IPS DF 4.7 (cell line): Measurements from ENCODE around the gene RAB23.

Experiments used
- DNase-seq: peaks from one replicate; pipeline ENCODE4 v3.0.0-alpha.2; 2013; ENCODE audit warnings: low spot score; ENCODE audit errors: extremely low read depth

The RAB23 gene

GRCh38 chr6:57221936-57222742 is at the start of gene RAB23:
RAB23 (minus strand) TSS chr6:57222307; CDS start chr6:57210380, 11,927 bp downstream.
- peak; percentile 49 for DNase-seq

- DNase-seq = no peak
Observed at GRCh38 chr6:57268294-57268640, 46.2 kb upstream of the RAB23 start.

GRCh38 chr6:57267586-57268293 is 45.6 kb upstream of the RAB23 start:
- no peak for DNase-seq

GRCh38 chr6:57265755-57266221 is 43.7 kb upstream of the RAB23 start:
- no peak for DNase-seq

GRCh38 chr6:57263739-57264138 is 41.6 kb upstream of the RAB23 start:
- DNase-seq = no peak

GRCh38 chr6:57262901-57263694 is 41.0 kb upstream of the RAB23 start:
- no peak for DNase-seq

- no peak for DNase-seq
Observed at GRCh38 chr6:57262488-57262887, 40.4 kb upstream of the RAB23 start.

GRCh38 chr6:57261926-57262325 is 39.8 kb upstream of the RAB23 start:
- DNase-seq = no peak

- DNase-seq = no peak
Observed at GRCh38 chr6:57259064-57259463, 37.0 kb upstream of the RAB23 start.

- DNase-seq = no peak
Observed at GRCh38 chr6:57257911-57258541, 35.9 kb upstream of the RAB23 start.

GRCh38 chr6:57256541-57256940 is 34.4 kb upstream of the RAB23 start:
- no peak for DNase-seq

GRCh38 chr6:57255451-57256169 is 33.5 kb upstream of the RAB23 start:
- DNase-seq = no peak

- DNase-seq = no peak
Observed at GRCh38 chr6:57254055-57254717, 32.1 kb upstream of the RAB23 start.

- no peak for DNase-seq
Observed at GRCh38 chr6:57252975-57253374, 30.9 kb upstream of the RAB23 start.

- DNase-seq = no peak
Observed at GRCh38 chr6:57252137-57252536, 30.0 kb upstream of the RAB23 start.

- no peak for DNase-seq
Observed at GRCh38 chr6:57250348-57250747, 28.2 kb upstream of the RAB23 start.

GRCh38 chr6:57248311-57248895 is 26.3 kb upstream of the RAB23 start:
- no peak for DNase-seq

- no peak for DNase-seq
Observed at GRCh38 chr6:57247603-57248002, 25.5 kb upstream of the RAB23 start.

GRCh38 chr6:57246307-57246706 is 24.2 kb upstream of the RAB23 start:
- DNase-seq = no peak

GRCh38 chr6:57243954-57244353 is 21.8 kb upstream of the RAB23 start:
- DNase-seq = no peak
